ENCODE data around the gene SMIM35.

DNA sequence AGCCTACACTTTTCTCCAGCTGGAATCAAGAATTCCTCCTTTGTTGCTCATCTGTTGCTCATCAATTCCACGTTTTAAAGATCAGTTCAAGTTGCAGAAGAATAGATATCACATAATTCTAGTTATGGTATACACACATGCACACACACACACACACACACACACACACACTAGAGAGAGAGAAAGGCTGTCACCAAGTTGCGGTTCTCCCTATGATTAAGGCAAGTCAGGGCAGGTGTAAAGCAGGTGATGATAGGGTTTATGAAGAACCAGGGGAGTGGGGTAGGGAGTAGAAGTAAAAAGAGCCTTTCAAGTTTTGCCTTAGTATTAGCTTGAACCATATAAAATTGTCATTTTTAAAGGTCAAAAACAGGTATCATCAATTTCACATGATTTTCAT lies 41.6 kb downstream of the SMIM35 start:
- TF ChIP-seq, protein P1, sequence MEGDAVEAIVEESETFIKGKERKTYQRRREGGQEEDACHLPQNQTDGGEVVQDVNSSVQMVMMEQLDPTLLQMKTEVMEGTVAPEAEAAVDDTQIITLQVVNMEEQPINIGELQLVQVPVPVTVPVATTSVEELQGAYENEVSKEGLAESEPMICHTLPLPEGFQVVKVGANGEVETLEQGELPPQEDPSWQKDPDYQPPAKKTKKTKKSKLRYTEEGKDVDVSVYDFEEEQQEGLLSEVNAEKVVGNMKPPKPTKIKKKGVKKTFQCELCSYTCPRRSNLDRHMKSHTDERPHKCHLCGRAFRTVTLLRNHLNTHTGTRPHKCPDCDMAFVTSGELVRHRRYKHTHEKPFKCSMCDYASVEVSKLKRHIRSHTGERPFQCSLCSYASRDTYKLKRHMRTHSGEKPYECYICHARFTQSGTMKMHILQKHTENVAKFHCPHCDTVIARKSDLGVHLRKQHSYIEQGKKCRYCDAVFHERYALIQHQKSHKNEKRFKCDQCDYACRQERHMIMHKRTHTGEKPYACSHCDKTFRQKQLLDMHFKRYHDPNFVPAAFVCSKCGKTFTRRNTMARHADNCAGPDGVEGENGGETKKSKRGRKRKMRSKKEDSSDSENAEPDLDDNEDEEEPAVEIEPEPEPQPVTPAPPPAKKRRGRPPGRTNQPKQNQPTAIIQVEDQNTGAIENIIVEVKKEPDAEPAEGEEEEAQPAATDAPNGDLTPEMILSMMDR (conservative IDR thresholded peaks at IDR 0.05; ENCODE audit: low read depth, low read length), result no peak
- no peak for TF ChIP-seq RAD21 (IDR thresholded peaks at IDR 0.05; ENCODE audit: low read length)
- no peak for TF ChIP-seq POLR2A (IDR thresholded peaks at IDR 0.05; ENCODE audit: low read depth, low read length)
- no peak for TF ChIP-seq BHLHE40 (IDR thresholded peaks at IDR 0.05; ENCODE audit: low read depth, low read length)
- TF ChIP-seq MAFK (IDR thresholded peaks at IDR 0.05; ENCODE audit: low read depth, low read length), result no peak
- TF ChIP-seq SMC3 (IDR thresholded peaks at IDR 0.05; ENCODE audit: low read depth, low read length), result no peak
- TF ChIP-seq CEBPB (IDR thresholded peaks at IDR 0.05; ENCODE audit: low read depth, low read length), result no peak
- no peak for TF ChIP-seq MXI1 (IDR thresholded peaks at IDR 0.05; ENCODE audit: borderline replicate concordance, low read depth, low read length)
- TF ChIP-seq CHD1 (IDR thresholded peaks at IDR 0.05; ENCODE audit: low read depth, low read length), result no peak
- TF ChIP-seq, protein P2, sequence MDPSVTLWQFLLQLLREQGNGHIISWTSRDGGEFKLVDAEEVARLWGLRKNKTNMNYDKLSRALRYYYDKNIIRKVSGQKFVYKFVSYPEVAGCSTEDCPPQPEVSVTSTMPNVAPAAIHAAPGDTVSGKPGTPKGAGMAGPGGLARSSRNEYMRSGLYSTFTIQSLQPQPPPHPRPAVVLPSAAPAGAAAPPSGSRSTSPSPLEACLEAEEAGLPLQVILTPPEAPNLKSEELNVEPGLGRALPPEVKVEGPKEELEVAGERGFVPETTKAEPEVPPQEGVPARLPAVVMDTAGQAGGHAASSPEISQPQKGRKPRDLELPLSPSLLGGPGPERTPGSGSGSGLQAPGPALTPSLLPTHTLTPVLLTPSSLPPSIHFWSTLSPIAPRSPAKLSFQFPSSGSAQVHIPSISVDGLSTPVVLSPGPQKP (IDR thresholded peaks at IDR 0.05; ENCODE audit: borderline replicate concordance, low read depth, low read length), result no peak
- no peak for TF ChIP-seq FOS (IDR thresholded peaks at IDR 0.05; ENCODE audit: low read depth, low read length)
- TF ChIP-seq RFX5 (IDR thresholded peaks at IDR 0.05; ENCODE audit: low read depth, low read length), result no peak
